ENCODE measurements around the gene PDE11A. TPM values are rescaled to one million over a fixed set of nuclear protein-coding genes. Genes with fewer than 3 reads are reported as not detected.

Gene PDE11A
- total RNA-seq (2021; fragmentation: NEBNext Ultra II Directional; extraction: Animal tissue kit (Norgen Biotek cat#: 25700)): 1 to 10 TPM; 1.2 to 3.1 (median 1.4) TPM
- long read RNA-seq: 0 reads

DNA sequence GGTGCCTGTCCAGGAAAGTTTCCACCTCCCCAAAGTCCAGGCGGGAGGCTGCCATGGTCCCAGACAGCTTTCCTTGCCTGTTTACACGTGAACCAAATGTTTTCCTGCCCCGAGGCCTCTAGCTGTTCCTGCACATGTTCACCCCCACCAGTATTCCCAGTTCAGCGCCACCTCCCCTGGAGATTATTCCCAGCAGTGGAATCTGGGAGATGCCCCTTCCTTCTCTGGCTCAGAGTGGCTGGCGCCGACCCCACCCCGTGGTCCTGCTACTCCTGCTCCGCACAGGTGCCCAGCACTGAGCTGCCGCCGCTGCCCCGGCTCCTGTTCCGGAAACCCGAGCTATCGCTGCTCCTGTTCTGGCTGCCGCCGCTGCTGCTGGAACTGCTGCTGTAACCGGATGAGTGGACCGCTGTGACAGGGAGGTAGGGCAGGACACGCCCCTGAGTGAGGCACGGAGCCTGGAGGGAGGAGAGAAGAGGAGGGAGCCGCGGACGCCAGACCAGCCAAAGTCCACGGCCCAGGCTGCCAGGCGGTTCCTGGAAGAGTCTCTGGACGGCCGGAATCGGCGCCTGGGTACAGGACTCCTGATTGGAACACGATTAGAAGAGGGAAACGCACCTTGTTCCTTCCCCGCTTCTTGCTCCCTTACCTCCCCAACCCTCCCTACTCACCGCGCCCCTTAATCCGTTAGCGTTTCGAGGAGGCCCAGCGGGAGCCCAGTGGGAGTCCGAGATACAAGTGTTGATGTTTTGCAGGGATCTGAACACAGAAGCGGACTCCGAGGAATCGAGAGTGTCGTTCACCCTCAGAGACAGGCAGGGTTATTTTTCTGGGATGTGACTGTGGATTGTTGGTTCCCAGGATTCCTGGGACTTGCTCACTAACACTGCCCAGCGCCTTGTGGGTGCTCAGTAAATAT, at the start of gene PDE11A:
PDE11A (minus strand) TSS at position 395 of the 919 bp plus-strand sequence; CDS start at position 55, 340 bp downstream.
- DNase-seq: peak; percentile 92
- Mint-ChIP-seq H3K4me3 (peak within 1 kb of the TSS; percentile 88), H3K36me3 (ENCODE audit: low read depth) (no peaks in the 10 kb centered on the region), H3K9me3 (no peaks in the 10 kb centered on the region), H3K27me3 (ENCODE audit: insufficient read depth) (no peaks in the 10 kb centered on the region; the same call in 1 of the 2 replicates), H3K4me1 (ENCODE audit: low read depth) (peaks cover 66% of the 10 kb centered on the region), H3K27ac (peak within 1 kb of the TSS; percentile 91)
- TF ChIP-seq, protein P1, sequence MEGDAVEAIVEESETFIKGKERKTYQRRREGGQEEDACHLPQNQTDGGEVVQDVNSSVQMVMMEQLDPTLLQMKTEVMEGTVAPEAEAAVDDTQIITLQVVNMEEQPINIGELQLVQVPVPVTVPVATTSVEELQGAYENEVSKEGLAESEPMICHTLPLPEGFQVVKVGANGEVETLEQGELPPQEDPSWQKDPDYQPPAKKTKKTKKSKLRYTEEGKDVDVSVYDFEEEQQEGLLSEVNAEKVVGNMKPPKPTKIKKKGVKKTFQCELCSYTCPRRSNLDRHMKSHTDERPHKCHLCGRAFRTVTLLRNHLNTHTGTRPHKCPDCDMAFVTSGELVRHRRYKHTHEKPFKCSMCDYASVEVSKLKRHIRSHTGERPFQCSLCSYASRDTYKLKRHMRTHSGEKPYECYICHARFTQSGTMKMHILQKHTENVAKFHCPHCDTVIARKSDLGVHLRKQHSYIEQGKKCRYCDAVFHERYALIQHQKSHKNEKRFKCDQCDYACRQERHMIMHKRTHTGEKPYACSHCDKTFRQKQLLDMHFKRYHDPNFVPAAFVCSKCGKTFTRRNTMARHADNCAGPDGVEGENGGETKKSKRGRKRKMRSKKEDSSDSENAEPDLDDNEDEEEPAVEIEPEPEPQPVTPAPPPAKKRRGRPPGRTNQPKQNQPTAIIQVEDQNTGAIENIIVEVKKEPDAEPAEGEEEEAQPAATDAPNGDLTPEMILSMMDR (IDR thresholded peaks at IDR 0.05): no peak

DNA sequence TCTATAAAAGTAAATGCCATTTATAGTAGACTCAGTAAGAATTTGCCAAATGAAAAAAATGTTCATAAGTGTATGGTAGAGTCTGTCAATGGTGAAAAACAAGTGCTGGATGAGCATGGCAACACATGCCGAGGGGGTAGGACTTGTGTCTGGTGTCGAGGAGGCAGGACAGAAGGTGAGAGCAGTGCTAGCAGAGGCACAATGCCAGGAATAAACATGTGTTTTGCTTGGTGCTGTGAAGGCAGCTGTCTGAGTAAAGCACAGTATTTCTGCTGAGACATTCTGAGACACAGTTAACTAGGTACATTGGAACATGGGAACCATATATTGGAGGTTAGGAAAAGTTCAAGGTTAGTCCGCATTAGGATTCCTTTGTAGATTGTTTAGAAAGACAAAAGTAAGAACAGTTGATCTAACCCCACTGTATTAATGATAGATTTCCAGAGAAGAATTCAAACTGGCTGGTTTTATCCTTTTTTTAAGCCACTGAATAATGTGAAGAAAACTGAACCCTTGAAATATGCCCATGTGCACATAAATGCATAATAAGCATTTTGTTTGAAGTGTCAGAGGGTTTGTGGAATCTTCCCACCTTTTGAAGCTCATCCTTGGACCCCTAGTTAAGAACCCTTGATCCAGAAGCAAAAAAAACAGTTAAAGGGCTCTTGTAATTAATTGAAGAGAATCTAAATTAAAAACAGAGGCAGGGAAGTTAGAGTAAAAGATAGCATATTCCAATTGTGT, 46.8 kb upstream of the PDE11A start:
- Mint-ChIP-seq H3K4me1 (ENCODE audit: low read depth) (no peaks in the 10 kb centered on the region), H3K9me3 (no peaks in the 10 kb centered on the region)

DNA sequence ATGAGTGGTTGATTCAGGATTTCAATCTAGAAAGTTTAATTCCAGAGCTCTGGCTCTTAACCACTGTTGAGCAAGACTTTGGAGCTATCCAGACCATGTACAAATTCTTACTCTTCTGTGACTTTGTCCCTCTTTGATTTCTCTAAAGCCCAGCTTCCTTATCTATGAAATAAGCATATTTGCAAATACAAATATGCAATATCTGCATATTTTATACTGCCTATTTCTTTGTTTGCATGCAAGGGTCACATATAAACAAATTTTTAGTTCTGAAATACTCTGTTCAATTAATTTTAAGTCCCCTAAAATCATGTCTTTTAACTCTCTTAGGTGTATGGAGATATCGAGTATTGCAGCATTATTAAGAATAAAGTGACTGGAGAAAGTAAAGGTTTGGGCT, 45.1 kb upstream of the PDE11A start:
- no peak for DNase-seq
- H3K4me3 Mint-ChIP-seq: no peak overlapping the region
- peaks cover 11% of the 10 kb centered on the region for H3K4me1 Mint-ChIP-seq (ENCODE audit: low read depth)
- TF ChIP-seq, protein P1 (IDR thresholded peaks at IDR 0.05): no peak
- no peaks in the 10 kb centered on the region for H3K36me3 Mint-ChIP-seq (ENCODE audit: low read depth)
- H3K9me3 Mint-ChIP-seq: no peaks in the 10 kb centered on the region
- H3K27me3 Mint-ChIP-seq (ENCODE audit: insufficient read depth): no peaks in the 10 kb centered on the region; the same call in 1 of the 2 replicates
- H3K27ac Mint-ChIP-seq: no peak overlapping the region

More for the DNA sequence above, 46.8 kb upstream of the PDE11A start:
- TF ChIP-seq, protein P1 (IDR thresholded peaks at IDR 0.05): no peak
- DNase-seq: no peak
- no peaks in the 10 kb centered on the region for H3K36me3 Mint-ChIP-seq (ENCODE audit: low read depth)
- H3K27ac Mint-ChIP-seq: no peak overlapping the region
- no peaks in the 10 kb centered on the region for H3K27me3 Mint-ChIP-seq (ENCODE audit: insufficient read depth)
- H3K4me3 Mint-ChIP-seq: no peak overlapping the region

DNA sequence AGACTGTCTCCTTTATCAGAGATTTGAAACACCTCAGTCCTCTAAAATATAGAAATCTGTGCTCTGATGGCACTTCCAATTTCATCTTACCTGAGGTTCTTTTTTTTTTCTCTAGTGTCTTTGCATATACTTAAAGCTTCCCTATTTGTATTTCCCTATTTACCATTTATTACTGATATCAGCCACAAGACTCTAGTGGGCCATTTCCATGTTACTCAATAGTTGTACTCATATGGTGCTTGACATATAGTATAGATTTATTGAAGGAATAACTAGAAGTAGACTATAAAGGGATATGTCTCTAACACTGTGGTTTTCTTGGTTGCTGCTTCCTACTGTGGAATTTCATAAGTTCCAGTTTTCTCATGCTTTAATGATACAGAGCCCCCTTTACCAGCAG, 42.7 kb upstream of the PDE11A start:
- DNase-seq: no peak
- Mint-ChIP-seq H3K9me3 (no peaks in the 10 kb centered on the region), H3K4me1 (ENCODE audit: low read depth) (peaks cover 18% of the 10 kb centered on the region), H3K27me3 (ENCODE audit: insufficient read depth) (no peaks in the 10 kb centered on the region; the same call in 1 of the 2 replicates), H3K36me3 (ENCODE audit: low read depth) (no peaks in the 10 kb centered on the region), H3K27ac (no peak overlapping the region), H3K4me3 (no peak overlapping the region)
- TF ChIP-seq, protein P1 (IDR thresholded peaks at IDR 0.05): no peak

DNA sequence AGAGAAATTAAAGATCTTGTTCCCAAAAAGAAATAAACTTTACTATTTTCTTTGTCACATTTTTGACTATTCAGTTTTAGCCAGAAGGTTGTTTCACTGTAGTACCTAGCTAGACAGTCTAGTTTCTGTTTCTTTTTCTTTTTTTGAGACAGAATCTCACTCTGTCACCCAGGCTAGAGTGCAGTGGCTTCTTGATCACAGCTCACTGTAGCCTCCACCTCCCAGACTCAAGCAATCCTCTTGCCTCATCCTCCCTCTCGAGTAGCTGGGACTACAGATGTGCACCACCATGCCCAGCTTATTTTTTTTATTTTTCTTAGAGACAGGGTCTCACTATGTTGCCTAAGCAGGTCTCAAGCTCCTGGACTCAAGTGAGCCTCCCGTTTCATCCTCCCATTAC, 41.9 kb upstream of the PDE11A start:
- H3K9me3 Mint-ChIP-seq: no peaks in the 10 kb centered on the region
- H3K4me3 Mint-ChIP-seq: no peak overlapping the region
- H3K27ac Mint-ChIP-seq: no peak overlapping the region

More for the DNA sequence above, 41.9 kb upstream of the PDE11A start:
- no peaks in the 10 kb centered on the region for H3K36me3 Mint-ChIP-seq (ENCODE audit: low read depth)
- no peak for DNase-seq
- peaks cover 18% of the 10 kb centered on the region for H3K4me1 Mint-ChIP-seq (ENCODE audit: low read depth)
- TF ChIP-seq, protein P1 (IDR thresholded peaks at IDR 0.05): no peak
- no peaks in the 10 kb centered on the region; the same call in 1 of the 2 replicates for H3K27me3 Mint-ChIP-seq (ENCODE audit: insufficient read depth)

Measured in HFFc6 (cell line).